ENCODE data around the gene THSD4. TPM values are rescaled to one million over a fixed set of nuclear protein-coding genes. Genes with fewer than 3 reads are reported as not detected.
"Not testable (repeated sequence)": the region's sequence is repeated elsewhere in the genome, so short reads cannot be mapped to it uniquely, and the experiment has no call there.

Gene THSD4
- total RNA-seq, 1 experiment from 2014 or later, result 36.3 TPM

GRCh38 chr15:71312731-71313460 is 197.6 kb downstream of the THSD4 start:
- no TSS peak for BruUV-seq (replicated peaks)
- H3K27me3 Mint-ChIP-seq (ENCODE audit: insufficient read depth, unreplicated experiment), result no peaks in the 10 kb centered on the region
- H3K4me1 Mint-ChIP-seq (ENCODE audit: insufficient read depth, unreplicated experiment), result no peaks in the 10 kb centered on the region
- TF ChIP-seq CTCF (IDR thresholded peaks at IDR 0.05; ENCODE audit: unreplicated experiment), result no peak
- CTCF ChIA-PET, result interaction anchor here (0.7 kb wide), 1 partner anchor 1209 kb away, joined by 3 read pairs; no protein-coding TSS in a partner anchor
- H3K36me3 Mint-ChIP-seq (ENCODE audit: insufficient read depth, unreplicated experiment), result no peaks in the 10 kb centered on the region
- peaks cover 7% of the 10 kb centered on the region for H3K9me3 Mint-ChIP-seq (ENCODE audit: unreplicated experiment)
- intact Hi-C loops (cut with micrococcal nuclease), result no loop called here
- H3K27ac Mint-ChIP-seq (ENCODE audit: low read depth, unreplicated experiment), result no peak overlapping the region
- H3K4me3 Mint-ChIP-seq (ENCODE audit: unreplicated experiment), result no peak overlapping the region
- POLR2A ChIA-PET, result interaction anchor here (0.7 to 1.2 kb wide), 2 partner anchors 10 kb away, joined by 3 read pairs; no protein-coding TSS in a partner anchor
- DNase-seq (ENCODE audit: unreplicated experiment), result no peak

GRCh38 chr15:71313806-71314205 is 198.5 kb downstream of the THSD4 start:
- ChIA-PET CTCF (interaction anchor here (0.7 kb wide), 1 partner anchor 197 kb away, joined by 3 read pairs; no protein-coding TSS in a partner anchor), POLR2A (interaction anchor here (1.2 kb wide), 1 partner anchor 9 kb away, joined by 3 read pairs; no protein-coding TSS in a partner anchor)
- no TSS peak for BruUV-seq (replicated peaks)
- Mint-ChIP-seq H3K27me3 (ENCODE audit: insufficient read depth, unreplicated experiment) (no peaks in the 10 kb centered on the region), H3K27ac (ENCODE audit: low read depth, unreplicated experiment) (no peak overlapping the region), H3K9me3 (ENCODE audit: unreplicated experiment) (peaks cover 7% of the 10 kb centered on the region), H3K4me3 (ENCODE audit: unreplicated experiment) (no peak overlapping the region), H3K4me1 (ENCODE audit: insufficient read depth, unreplicated experiment) (no peaks in the 10 kb centered on the region), H3K36me3 (ENCODE audit: insufficient read depth, unreplicated experiment) (no peaks in the 10 kb centered on the region)
- DNase-seq (ENCODE audit: unreplicated experiment), result no peak
- intact Hi-C loops (cut with micrococcal nuclease), result no loop called here
- TF ChIP-seq CTCF (IDR thresholded peaks at IDR 0.05; ENCODE audit: unreplicated experiment), result no peak

GRCh38 chr15:71314956-71315537 is 199.8 kb downstream of the THSD4 start:
- POLR2A ChIA-PET, result interaction anchor here (0.6 kb wide), 1 partner anchor 145 kb away, joined by 3 read pairs; no protein-coding TSS in a partner anchor
- Mint-ChIP-seq H3K4me1 (ENCODE audit: insufficient read depth, unreplicated experiment) (no peaks in the 10 kb centered on the region), H3K9me3 (ENCODE audit: unreplicated experiment) (peaks cover 7% of the 10 kb centered on the region), H3K4me3 (ENCODE audit: unreplicated experiment) (no peak overlapping the region), H3K27me3 (ENCODE audit: insufficient read depth, unreplicated experiment) (no peaks in the 10 kb centered on the region), H3K27ac (ENCODE audit: low read depth, unreplicated experiment) (no peak overlapping the region), H3K36me3 (ENCODE audit: insufficient read depth, unreplicated experiment) (no peaks in the 10 kb centered on the region)
- DNase-seq (ENCODE audit: unreplicated experiment), result no peak
- CTCF ChIA-PET, result no interaction called here
- intact Hi-C loops (cut with micrococcal nuclease), result no loop called here
- BruUV-seq (replicated peaks), result no TSS peak
- no peak for TF ChIP-seq CTCF (IDR thresholded peaks at IDR 0.05; ENCODE audit: unreplicated experiment)

- H3K36me3 Mint-ChIP-seq (ENCODE audit: insufficient read depth, unreplicated experiment), result no peaks in the 10 kb centered on the region
- peaks cover 2% of the 10 kb centered on the region for H3K9me3 Mint-ChIP-seq (ENCODE audit: unreplicated experiment)
- DNase-seq (ENCODE audit: unreplicated experiment), result no peak
- no TSS peak for BruUV-seq (replicated peaks)
- TF ChIP-seq CTCF (IDR thresholded peaks at IDR 0.05; ENCODE audit: unreplicated experiment), result no peak
- no peak overlapping the region for H3K27ac Mint-ChIP-seq (ENCODE audit: low read depth, unreplicated experiment)
- H3K27me3 Mint-ChIP-seq (ENCODE audit: insufficient read depth, unreplicated experiment), result no peaks in the 10 kb centered on the region
- POLR2A ChIA-PET, result no interaction called here
- CTCF ChIA-PET, result no interaction called here
- no peaks in the 10 kb centered on the region for H3K4me1 Mint-ChIP-seq (ENCODE audit: insufficient read depth, unreplicated experiment)
- no peak overlapping the region for H3K4me3 Mint-ChIP-seq (ENCODE audit: unreplicated experiment)
- intact Hi-C loops (cut with micrococcal nuclease), result no loop called here
Measured at GRCh38 chr15:71316911-71317310, 201.6 kb downstream of the THSD4 start.

- CTCF ChIA-PET, result interaction anchor here (0.8 kb wide), 1 partner anchor 18 kb away, joined by 3 read pairs; no protein-coding TSS in a partner anchor
- intact Hi-C loops (cut with micrococcal nuclease); BruUV-seq (replicated peaks); H3K27me3 Mint-ChIP-seq (ENCODE audit: insufficient read depth, unreplicated experiment); H3K36me3 Mint-ChIP-seq (ENCODE audit: insufficient read depth, unreplicated experiment); H3K9me3 Mint-ChIP-seq (ENCODE audit: unreplicated experiment); H3K4me1 Mint-ChIP-seq (ENCODE audit: insufficient read depth, unreplicated experiment); H3K4me3 Mint-ChIP-seq (ENCODE audit: unreplicated experiment); DNase-seq (ENCODE audit: unreplicated experiment); H3K27ac Mint-ChIP-seq (ENCODE audit: low read depth, unreplicated experiment); POLR2A ChIA-PET: not testable (repeated sequence)
Measured at GRCh38 chr15:71319424-71319823, 204.2 kb downstream of the THSD4 start.

All from MCF 10A (cell line).